SK-N-SH treated with all-trans-retinoic acid at 6 μM for 48 hours (cell line): ENCODE data around the gene GSDMA.

Experiments used
- ATAC-seq: fragments of 200-7000 bp; cut with Tn5 transposase; 3 replicates; pipeline ENCODE4 v1.9.1; 2020; ENCODE audit warnings: mild to moderate bottlenecking, moderate library complexity
- ARNTL ChIP-seq: fragments of 450-650 bp; formaldehyde crosslinking; IDR thresholded peaks from 2 replicates; pipeline ENCODE4 v1.5.0; 2020; ENCODE audit warnings: low read depth, mild to moderate bottlenecking, moderate library complexity, borderline replicate concordance
- BACH2 ChIP-seq: fragments of 250-450 bp; sonication (Bioruptor Pico); IDR thresholded peaks from 2 replicates; pipeline ENCODE4 v1.9.0; 2021; ENCODE audit warnings: mild to moderate bottlenecking, borderline replicate concordance
- CSRNP3 ChIP-seq: fragments of 250-450 bp; sonication (Bioruptor Pico); IDR thresholded peaks from 2 replicates; pipeline ENCODE4 v1.5.1; 2021; ENCODE audit warnings: mild to moderate bottlenecking, moderate library complexity
- ESRRG ChIP-seq: fragments of 250-450 bp; sonication (Bioruptor Pico); IDR thresholded peaks from 2 replicates; pipeline ENCODE4 v1.6.1; 2021; ENCODE audit warnings: mild to moderate bottlenecking
- GLIS3 ChIP-seq: fragments of 250-450 bp; sonication (Bioruptor Pico); IDR thresholded peaks from 2 replicates; pipeline ENCODE4 v1.5.0; 2020; ENCODE audit warnings: mild to moderate bottlenecking, moderate library complexity
- ISL1 ChIP-seq: fragments of 250-450 bp; sonication (Bioruptor Pico); IDR thresholded peaks from 2 replicates; pipeline ENCODE4 v2.1.2; 2022; ENCODE audit warnings: mild to moderate bottlenecking, moderate library complexity
- OSR1 ChIP-seq: fragments of 250-450 bp; sonication (Bioruptor Pico); IDR thresholded peaks from 2 replicates; pipeline ENCODE4 v1.8.0; 2022; ENCODE audit warnings: moderate library complexity, mild to moderate bottlenecking, inconsistent platforms
- POU6F1 ChIP-seq: fragments of 250-450 bp; sonication (Bioruptor Pico); IDR thresholded peaks from 2 replicates; pipeline ENCODE4 v1.8.0; 2021; ENCODE audit warnings: low read depth, mild to moderate bottlenecking, moderate library complexity, borderline replicate concordance
- PPARA ChIP-seq: fragments of 250-450 bp; sonication (Bioruptor Pico); IDR thresholded peaks from 2 replicates; pipeline ENCODE4 v1.5.0; 2020; ENCODE audit warnings: mild to moderate bottlenecking, borderline replicate concordance
- SNAI2 ChIP-seq: fragments of 250-450 bp; sonication (Bioruptor Pico); IDR thresholded peaks from 2 replicates; pipeline ENCODE4 v1.5.0; 2020; ENCODE audit warnings: mild to moderate bottlenecking, moderate library complexity
- TCF4 ChIP-seq: fragments of 250-450 bp; sonication (Bioruptor Pico); IDR thresholded peaks from 2 replicates; pipeline ENCODE4 v1.8.0; 2021; ENCODE audit warnings: mild to moderate bottlenecking, moderate library complexity, borderline replicate concordance
- TOX ChIP-seq: fragments of 250-450 bp; sonication (Bioruptor Pico); IDR thresholded peaks from 2 replicates; pipeline ENCODE4 v1.8.0; 2021; ENCODE audit warnings: mild to moderate bottlenecking, moderate library complexity, borderline replicate concordance
- ZFP3 ChIP-seq: fragments of 250-450 bp; sonication (Bioruptor Pico); IDR thresholded peaks from 2 replicates; pipeline ENCODE4 v1.5.0; 2020; ENCODE audit warnings: mild to moderate bottlenecking, moderate library complexity
- ZFP30 ChIP-seq: fragments of 450-650 bp; formaldehyde crosslinking; IDR thresholded peaks from 2 replicates; pipeline ENCODE4 v1.5.0; 2022; ENCODE audit warnings: mild to moderate bottlenecking, moderate library complexity
- ZNF70 ChIP-seq: fragments of 450-650 bp; formaldehyde crosslinking; IDR thresholded peaks from 2 replicates; pipeline ENCODE4 v1.5.0; 2020; ENCODE audit warnings: mild to moderate bottlenecking, moderate library complexity
- ZNF8 ChIP-seq: fragments of 450-650 bp; formaldehyde crosslinking; IDR thresholded peaks from 2 replicates; pipeline ENCODE4 v1.5.0; 2020; ENCODE audit warnings: mild to moderate bottlenecking, moderate library complexity
- TF ChIP-seq, protein P1 (sequence below): fragments of 250-450 bp; sonication (Bioruptor Pico); IDR thresholded peaks from 2 replicates; pipeline ENCODE4 v1.8.0; 2020; ENCODE audit warnings: mild to moderate bottlenecking, moderate library complexity, borderline replicate concordance
- TF ChIP-seq, protein P2 (sequence below): fragments of 250-450 bp; sonication (Bioruptor Pico); IDR thresholded peaks from 2 replicates; pipeline ENCODE4 v1.5.0; 2020; ENCODE audit warnings: mild to moderate bottlenecking, moderate library complexity

Gene GSDMA

GRCh38 chr17:39915559-39915958 lies 47.2 kb upstream of the GSDMA start:
- no peak for ATAC-seq
- no peak for TF ChIP-seq CSRNP3
- no peak for TF ChIP-seq TCF4 (CRISPR knock-in tag)
- no peak for TF ChIP-seq ESRRG (CRISPR knock-in tag)
- no peak for TF ChIP-seq SNAI2
- no peak for TF ChIP-seq POU6F1
- TF ChIP-seq GLIS3 (CRISPR knock-in tag) = no peak
- TF ChIP-seq ARNTL (CRISPR knock-in tag) = no peak
- TF ChIP-seq ISL1 (CRISPR knock-in tag) = no peak
- TF ChIP-seq ZNF70 (CRISPR knock-in tag) = no peak
- no peak for TF ChIP-seq ZFP3
- TF ChIP-seq, protein P1, sequence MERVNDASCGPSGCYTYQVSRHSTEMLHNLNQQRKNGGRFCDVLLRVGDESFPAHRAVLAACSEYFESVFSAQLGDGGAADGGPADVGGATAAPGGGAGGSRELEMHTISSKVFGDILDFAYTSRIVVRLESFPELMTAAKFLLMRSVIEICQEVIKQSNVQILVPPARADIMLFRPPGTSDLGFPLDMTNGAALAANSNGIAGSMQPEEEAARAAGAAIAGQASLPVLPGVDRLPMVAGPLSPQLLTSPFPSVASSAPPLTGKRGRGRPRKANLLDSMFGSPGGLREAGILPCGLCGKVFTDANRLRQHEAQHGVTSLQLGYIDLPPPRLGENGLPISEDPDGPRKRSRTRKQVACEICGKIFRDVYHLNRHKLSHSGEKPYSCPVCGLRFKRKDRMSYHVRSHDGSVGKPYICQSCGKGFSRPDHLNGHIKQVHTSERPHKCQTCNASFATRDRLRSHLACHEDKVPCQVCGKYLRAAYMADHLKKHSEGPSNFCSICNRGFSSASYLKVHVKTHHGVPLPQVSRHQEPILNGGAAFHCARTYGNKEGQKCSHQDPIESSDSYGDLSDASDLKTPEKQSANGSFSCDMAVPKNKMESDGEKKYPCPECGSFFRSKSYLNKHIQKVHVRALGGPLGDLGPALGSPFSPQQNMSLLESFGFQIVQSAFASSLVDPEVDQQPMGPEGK = no peak
- TF ChIP-seq OSR1 = no peak
- TF ChIP-seq, all 23 proteins: peak for 0

- peak; percentile 47; the same call in 2 of the 3 replicates for ATAC-seq
- no peak for TF ChIP-seq ZFP30 (CRISPR knock-in tag)
Measured at GRCh38 chr17:39916918-39917317, 45.9 kb upstream of the GSDMA start.

GRCh38 chr17:39919087-39919683 lies 43.6 kb upstream of the GSDMA start:
- ATAC-seq = no peak
- no peak for TF ChIP-seq ZNF70 (CRISPR knock-in tag)
- TF ChIP-seq, protein P1 = no peak
- TF ChIP-seq, protein P2, sequence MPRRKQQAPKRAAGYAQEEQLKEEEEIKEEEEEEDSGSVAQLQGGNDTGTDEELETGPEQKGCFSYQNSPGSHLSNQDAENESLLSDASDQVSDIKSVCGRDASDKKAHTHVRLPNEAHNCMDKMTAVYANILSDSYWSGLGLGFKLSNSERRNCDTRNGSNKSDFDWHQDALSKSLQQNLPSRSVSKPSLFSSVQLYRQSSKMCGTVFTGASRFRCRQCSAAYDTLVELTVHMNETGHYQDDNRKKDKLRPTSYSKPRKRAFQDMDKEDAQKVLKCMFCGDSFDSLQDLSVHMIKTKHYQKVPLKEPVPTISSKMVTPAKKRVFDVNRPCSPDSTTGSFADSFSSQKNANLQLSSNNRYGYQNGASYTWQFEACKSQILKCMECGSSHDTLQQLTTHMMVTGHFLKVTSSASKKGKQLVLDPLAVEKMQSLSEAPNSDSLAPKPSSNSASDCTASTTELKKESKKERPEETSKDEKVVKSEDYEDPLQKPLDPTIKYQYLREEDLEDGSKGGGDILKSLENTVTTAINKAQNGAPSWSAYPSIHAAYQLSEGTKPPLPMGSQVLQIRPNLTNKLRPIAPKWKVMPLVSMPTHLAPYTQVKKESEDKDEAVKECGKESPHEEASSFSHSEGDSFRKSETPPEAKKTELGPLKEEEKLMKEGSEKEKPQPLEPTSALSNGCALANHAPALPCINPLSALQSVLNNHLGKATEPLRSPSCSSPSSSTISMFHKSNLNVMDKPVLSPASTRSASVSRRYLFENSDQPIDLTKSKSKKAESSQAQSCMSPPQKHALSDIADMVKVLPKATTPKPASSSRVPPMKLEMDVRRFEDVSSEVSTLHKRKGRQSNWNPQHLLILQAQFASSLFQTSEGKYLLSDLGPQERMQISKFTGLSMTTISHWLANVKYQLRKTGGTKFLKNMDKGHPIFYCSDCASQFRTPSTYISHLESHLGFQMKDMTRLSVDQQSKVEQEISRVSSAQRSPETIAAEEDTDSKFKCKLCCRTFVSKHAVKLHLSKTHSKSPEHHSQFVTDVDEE (CRISPR knock-in tag) = no peak
- TF ChIP-seq TOX (CRISPR knock-in tag) = no peak
- TF ChIP-seq PPARA (CRISPR knock-in tag) = no peak

GRCh38 chr17:39920218-39921210 lies 42.3 kb upstream of the GSDMA start:
- no peak for ATAC-seq
- TF ChIP-seq ZFP30 (CRISPR knock-in tag) (no peak), ESRRG (CRISPR knock-in tag) (no peak), TCF4 (CRISPR knock-in tag) (no peak), PPARA (CRISPR knock-in tag) (no peak), BACH2 (no peak), TOX (CRISPR knock-in tag) (no peak), POU6F1 (no peak), ARNTL (CRISPR knock-in tag) (no peak), ZNF8 (CRISPR knock-in tag) (no peak)
- TF ChIP-seq, protein P2 (CRISPR knock-in tag) = no peak
